Measurements from ENCODE around the gene B3GALT4. TPM values are rescaled to one million over a fixed set of nuclear protein-coding genes. Genes with fewer than 3 reads are reported as not detected.
A peak's percentile ranks its signal among the peaks of the same experiment; 100 is the strongest.
"Not testable (repeated sequence)": the region's sequence is repeated elsewhere in the genome, so short reads cannot be mapped to it uniquely, and the experiment has no call there.

The B3GALT4 gene
- polyA plus RNA-seq, 3 donors, result 5.2 to 5.9 (median 5.3) TPM

DNA sequence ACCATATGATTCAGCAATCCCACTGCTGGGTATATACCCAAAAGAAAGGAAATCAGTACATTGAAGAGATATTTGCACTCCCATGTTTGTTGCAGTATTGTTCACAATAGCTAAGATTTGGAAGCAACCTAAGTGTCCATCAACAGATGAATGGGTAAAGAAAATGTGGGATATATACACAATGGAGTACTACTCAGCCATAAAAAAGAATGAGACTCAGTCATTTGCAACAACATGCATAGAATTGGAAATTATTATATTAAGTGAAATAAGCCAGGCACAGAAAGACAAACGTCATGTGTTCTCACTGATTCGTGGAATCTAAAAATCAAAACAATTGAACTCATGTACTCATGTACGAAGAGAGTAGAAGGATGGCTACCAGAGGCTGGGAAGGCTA is 14.4 kb upstream of the B3GALT4 start:
- DNase-seq, result not testable (repeated sequence)

DNA sequence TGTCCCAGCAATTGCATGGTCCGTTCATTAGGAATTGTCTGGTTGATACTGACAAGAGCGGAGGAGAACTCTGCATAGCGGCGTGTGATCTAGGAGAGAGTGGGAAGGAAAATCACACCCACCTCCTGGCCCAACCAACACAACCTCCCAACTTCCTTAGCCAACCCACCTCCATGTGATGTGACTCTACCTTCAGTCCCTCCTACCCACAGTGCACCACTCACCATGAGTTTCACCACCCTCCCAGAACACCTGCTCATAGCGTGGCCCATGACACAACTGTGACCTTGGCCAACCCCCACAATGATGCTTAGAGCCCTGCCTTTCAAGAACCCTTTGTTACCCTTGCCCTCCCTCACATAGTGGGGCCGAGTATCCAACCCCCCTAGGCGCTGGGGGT is 12.9 kb upstream of the B3GALT4 start:
- DNase-seq, result no peak

DNA sequence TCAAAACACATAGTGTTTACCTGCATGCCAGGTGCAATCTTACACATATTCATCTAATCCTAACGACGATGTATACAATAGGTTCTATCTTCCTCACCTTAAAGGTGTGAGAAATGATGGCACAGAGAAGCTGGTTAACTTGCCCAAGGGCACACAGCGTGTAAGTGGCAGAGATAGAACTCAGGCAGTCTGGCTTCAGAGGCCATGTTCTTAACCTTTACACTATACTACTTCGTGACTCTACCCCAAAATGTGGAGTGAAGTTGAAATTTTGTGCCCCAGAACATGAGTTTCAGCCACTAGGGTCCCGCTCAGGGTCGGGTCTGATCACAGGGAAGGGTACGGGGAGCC is 5.8 kb upstream of the B3GALT4 start:
- DNase-seq, result no peak

DNA sequence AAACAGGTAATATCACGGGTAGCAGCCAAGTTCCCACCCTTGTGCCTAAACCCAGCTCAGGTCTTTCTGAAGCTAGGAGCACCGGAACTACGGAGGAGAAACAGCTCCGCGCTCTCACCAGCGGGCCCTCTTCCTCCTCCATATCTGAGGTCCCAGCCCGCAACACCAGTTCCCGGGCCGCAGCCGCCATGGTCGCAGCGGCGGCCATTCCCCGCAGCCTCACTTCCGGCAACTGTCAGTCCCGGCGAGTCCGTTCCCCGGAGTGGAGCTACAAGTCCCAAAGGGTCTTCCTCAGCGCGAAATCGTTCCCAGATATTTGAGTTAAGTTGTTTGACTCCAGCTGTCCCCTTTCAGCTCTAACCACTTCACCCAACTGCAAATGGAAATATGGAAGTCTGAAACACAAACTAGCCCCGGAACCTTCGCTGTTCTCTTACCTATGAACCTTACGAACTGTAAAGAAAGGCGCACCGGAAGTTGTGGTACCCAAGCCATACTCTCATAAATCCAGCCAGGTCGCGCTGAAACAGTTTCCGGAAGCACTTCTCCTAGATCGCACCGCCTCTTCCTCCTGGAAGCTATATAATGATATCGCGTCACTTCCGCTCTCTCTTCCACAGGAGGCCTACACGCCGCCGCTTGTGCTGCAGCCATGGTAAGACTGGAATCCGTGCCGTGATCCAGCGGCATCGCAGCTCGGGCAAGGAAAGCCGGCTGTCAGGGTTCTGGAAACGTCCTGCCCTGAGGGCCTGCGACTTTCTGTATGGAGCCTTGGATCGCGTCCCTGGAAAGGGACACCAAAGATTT is 5.3 kb upstream of the B3GALT4 start, which contains the start of the genes RPS18 and VPS52:
Gene RPS18, plus strand, starts transcription at position 608 of the 807 bp plus-strand sequence. Its CDS starts 45 bp downstream, at position 653.
Gene VPS52, minus strand, starts transcription at position 409 of the 807 bp plus-strand sequence. Its CDS starts 201 bp downstream, at position 208.
- DNase-seq, result peak; percentile 99

DNA sequence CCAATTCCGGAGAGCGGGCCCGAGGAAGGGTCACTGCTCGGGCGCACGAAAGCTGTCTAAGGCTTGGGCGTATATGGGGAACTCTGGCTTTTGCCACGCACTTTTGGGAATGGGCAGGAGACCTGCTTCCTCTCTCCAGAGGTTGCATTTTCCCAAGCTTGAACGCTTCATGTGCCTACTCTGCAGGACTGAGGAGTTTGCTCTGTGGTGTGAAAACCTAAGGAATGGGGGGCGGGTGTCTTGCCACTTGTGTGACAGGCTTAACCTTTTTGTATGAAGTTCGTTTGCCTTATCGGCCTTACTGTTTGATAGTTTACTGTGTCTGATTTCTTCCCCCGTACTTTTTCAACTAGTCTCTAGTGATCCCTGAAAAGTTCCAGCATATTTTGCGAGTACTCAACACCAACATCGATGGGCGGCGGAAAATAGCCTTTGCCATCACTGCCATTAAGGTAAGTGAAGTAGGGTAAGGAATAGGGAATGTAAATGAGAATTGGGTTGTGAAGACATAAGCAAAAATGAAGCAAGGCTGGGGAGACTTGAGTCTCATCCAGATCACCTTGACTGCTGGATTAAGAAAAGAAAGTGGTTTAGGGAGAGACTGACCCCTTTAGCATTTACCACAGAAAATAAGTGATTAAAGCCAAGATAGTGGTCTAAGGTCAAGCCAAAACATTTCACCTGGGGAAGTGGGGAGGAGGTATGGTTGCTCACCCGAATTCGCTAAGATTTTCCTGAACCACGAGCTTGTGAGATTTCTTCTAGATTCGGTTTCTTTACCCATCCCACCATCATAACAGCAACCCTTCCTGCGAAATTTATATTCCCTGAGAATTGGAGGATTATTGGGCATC is 4.4 kb upstream of the B3GALT4 start:
- no peak for DNase-seq

DNA sequence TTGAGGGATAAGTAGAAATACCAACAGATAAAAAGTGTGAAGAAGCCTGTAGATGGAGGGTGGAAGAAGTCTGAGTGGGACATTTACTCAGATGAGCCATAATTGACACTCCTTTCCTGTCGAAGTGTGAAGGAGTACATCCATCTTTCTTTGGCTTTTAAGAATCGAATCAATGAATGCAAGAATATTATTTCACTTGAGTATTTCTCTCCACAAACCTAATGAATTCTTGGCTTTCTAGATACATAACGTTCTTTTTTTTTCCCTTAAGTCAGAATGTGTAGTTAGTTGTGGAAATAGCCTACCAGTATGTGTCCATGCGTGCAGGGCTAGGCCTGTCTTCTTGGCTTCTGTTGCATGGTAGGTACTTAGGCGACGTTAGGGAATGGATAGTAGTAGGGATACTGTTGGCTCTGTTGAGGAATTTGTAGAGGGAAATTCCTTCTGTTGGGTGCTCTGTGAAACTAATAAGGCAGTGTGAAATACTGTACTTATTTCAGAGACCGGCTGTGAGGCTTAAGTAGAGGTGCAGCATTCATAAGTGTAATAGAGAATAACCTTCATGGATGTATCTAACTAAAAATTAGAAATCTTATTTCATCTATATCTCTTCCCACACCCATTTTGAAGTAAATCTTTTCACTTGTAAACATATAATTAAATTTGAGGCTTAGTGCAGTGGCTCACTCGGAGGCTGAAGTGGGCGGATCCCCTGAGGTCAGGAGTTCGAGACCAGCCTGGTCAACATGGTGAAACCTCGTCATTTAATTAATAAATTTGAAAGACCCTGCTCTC is 3.6 kb upstream of the B3GALT4 start:
- DNase-seq, result no peak

DNA sequence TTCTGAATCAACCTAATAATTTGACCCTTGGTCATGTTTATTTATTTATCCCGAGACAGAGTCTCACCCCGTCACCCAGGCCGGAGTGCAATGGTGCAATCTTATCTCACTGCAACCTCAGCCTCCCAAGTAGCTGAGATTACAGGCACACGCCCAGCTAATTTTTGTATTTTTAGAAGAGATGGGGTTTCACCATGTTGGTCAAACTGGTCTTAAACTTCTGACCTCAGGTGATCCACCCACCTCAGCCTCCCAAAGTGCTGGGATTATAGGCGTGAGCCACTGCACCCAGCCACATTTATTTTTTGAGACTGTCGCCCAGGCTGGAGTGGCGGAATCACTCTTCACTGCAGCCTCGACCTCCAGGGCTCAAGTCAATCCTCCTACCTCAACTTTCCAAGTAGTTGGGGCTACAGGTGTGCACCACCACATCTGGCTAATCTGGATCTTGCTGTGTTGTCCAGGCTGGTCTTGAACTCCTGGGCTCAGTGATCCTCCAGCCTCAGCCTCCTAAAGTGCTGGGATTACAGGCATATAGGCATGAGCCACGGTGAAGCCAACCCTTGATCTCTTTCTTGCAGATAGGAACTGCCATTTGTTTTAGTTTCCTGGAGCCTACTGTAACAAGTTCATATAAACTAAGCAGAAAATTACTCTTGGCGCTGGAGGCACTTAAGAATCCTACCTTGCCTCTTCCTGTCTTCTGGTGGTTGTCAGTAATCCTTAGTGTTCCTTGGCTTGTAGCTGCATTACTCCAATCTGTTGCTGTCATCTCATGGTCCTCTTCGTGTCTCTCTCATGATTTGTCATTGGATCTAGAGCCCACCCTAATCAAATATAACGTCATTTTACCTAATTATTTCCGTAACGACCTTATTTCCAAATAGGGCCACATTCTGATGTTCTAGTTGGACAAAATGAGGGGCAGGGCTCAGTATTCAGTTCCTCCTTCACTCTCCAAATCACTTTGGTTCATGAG is 2.7 kb upstream of the B3GALT4 start:
- no peak for DNase-seq

DNA sequence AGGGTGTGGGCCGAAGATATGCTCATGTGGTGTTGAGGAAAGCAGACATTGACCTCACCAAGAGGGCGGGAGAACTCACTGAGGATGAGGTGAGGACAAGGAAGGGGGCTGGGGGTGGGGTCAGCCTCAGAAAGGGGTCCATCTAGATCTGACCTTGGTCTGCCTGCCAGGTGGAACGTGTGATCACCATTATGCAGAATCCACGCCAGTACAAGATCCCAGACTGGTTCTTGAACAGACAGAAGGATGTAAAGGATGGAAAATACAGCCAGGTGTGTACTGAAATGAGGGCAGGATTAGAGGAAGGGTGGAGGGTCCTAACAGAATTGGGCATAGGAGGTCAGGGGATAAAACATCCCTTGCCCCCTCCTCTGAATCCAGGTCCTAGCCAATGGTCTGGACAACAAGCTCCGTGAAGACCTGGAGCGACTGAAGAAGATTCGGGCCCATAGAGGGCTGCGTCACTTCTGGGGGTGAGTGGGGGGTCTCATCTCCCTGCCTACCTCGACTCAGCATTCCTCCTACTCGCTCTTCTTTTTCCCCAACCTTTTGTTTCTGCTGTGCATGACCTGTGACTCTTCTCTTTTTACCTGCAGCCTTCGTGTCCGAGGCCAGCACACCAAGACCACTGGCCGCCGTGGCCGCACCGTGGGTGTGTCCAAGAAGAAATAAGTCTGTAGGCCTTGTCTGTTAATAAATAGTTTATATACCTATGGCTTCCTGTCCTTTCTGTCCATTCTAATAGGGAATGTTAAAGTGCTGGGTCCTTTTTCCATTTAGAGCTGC is 935 bp upstream of the B3GALT4 start:
- not testable (repeated sequence) for DNase-seq

DNA sequence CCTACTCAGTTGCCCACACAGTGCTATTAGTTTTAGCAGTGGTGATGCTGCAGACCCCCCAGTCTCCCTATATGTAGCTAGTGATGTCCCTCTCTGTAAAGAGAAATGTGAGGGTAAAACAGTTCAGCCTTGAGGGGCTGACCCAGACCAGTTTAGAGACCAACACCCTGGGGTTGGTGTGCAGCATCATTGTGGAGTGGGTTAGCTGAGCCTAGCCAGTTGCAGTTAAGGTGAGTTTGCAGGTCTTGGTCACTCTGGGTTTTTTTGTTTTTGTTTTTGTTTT is 401 bp upstream of the B3GALT4 start:
- DNase-seq, result no peak

DNA sequence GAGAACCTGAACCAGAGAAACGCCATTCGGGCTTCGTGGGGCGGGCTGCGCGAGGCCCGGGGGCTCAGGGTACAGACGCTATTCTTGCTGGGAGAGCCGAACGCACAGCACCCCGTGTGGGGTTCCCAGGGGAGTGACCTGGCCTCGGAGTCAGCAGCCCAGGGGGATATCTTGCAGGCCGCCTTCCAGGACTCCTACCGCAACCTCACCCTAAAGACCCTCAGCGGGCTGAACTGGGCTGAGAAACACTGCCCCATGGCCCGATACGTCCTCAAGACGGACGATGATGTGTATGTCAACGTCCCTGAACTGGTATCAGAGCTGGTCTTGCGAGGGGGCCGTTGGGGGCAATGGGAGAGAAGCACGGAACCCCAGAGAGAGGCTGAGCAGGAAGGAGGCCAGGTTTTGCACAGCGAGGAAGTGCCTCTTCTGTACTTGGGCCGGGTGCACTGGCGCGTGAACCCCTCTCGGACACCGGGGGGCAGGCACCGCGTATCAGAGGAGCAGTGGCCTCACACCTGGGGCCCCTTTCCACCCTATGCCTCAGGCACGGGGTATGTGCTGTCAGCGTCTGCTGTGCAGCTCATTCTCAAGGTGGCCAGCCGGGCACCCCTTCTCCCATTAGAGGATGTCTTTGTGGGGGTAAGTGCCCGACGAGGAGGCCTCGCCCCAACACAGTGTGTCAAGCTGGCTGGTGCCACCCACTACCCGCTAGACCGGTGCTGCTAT is 904 bp downstream of the B3GALT4 start:
- no peak for DNase-seq

DNA sequence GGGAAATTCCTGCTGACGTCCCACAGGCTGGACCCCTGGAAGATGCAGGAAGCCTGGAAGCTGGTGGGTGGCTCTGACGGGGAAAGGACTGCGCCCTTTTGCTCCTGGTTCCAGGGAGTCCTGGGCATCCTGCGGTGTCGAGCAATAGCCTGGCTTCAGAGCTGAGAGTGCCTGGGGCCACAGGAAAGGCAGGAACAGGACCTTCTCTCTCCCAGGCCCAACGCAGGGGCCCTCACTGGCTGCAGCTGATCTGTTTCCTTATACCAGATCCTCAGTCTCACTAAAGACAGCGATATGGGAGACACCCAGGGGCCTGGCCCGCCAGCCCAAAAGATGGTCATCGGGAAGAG is 1.4 kb downstream of the B3GALT4 start:
- DNase-seq, result no peak

DNA sequence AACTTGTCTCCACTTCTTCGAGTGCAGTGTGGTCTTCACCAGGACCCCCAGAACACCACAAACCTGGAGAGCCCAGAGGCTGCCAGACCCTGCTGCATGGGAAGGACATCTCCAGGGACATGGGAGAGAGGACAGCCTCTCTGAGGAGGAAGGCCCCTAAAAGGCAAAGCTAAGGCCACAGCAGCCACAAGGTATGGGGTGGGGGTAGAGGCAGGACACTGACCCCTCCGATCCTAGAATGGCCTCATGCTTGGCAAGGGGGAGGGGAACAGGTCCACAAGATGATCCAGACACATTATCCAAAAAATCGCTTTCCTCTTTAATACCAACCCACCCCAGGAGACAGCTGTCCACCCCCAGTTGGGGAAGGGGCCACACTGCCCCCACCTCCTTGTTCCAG is 1.9 kb downstream of the B3GALT4 start:
- DNase-seq, result no peak

DNA sequence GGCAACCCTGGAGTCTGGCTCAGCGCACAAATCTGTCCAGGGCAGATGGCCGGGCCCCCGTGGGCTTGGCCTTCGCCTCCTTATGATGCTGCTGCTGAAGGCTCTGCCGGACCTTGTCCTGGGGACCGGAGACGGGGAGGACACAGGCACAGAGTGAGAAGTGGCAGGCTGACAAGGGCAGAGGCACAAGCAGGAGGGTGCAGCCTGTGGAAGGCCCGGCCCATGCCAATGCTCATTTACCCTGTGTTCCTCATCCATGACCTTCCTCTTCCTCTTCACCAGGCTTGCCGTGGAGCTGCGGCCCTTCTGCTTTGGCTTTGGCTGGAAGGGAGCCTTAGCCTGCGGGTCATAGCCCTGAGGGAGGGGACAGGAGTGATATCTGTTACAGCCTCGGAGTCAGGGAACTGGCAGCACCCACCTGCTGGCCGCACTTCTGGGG is 2.4 kb downstream of the B3GALT4 start:
- DNase-seq, result no peak

DNA sequence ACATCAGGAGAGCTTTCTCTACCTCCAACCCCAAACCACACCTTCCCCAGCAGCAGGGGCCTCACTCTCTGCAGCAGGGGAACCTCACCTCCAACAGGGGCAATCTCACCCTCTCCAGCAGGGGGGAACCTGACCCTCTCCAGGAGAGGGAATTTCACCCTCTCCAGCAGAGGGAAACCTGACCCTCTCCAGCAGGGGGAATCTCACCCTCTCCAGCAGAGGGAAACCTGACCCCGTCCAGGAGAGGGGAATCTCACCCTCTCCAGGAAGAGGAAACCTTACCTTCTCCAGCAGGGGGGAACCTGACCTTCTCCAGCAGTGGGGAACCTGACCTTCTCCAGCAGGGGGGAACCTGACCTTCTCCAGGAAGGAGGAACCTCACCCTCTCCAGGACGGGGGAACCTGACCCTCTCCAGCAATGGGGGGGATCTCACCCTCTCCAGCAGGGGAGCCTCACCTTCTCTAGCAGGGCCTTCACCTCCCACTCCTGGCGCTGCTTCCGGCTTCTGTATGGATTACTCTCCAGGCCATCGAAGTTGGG is 3.1 kb downstream of the B3GALT4 start:
- peak; percentile 39 for DNase-seq

DNA sequence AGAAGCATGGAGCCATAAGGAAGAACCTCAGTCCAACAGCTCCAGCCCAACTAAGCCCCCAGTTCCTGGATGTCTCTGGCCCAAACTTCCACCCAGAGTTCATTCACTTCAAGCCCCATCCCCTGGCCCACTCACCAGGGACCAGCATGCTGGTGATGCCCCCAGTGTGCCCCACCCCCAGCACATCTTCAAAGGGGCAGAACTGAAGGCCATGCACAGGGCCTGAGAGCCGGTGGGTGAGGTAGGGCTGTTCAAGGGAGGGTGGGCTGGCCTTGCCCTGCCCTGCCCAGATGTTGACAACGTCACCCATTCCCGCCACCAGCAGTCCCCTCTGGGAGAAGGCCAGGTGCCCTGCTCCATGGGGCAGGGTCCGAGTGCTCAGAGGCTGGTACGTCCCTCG is 3.6 kb downstream of the B3GALT4 start:
- DNase-seq, result no peak

DNA sequence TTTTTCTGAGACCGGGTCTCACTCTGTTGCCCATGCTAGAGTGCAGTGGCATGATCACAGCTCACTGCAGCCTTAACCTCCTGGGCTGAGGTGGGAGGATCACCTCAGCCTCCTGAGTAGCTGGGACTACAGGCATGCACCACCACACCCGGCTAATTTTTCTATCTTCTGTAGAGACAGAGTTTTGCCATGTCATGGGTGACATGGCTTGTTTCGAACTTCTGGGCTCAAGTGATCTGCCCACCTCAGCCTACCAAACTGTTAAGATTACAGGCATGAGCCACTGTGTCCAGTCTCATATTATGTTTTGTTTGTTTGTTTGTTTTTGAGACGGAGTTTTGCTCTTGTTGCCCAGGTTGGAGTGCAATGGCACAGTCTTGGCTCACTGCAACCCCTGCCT is 8.3 kb downstream of the B3GALT4 start:
- not testable (repeated sequence) for DNase-seq

DNA sequence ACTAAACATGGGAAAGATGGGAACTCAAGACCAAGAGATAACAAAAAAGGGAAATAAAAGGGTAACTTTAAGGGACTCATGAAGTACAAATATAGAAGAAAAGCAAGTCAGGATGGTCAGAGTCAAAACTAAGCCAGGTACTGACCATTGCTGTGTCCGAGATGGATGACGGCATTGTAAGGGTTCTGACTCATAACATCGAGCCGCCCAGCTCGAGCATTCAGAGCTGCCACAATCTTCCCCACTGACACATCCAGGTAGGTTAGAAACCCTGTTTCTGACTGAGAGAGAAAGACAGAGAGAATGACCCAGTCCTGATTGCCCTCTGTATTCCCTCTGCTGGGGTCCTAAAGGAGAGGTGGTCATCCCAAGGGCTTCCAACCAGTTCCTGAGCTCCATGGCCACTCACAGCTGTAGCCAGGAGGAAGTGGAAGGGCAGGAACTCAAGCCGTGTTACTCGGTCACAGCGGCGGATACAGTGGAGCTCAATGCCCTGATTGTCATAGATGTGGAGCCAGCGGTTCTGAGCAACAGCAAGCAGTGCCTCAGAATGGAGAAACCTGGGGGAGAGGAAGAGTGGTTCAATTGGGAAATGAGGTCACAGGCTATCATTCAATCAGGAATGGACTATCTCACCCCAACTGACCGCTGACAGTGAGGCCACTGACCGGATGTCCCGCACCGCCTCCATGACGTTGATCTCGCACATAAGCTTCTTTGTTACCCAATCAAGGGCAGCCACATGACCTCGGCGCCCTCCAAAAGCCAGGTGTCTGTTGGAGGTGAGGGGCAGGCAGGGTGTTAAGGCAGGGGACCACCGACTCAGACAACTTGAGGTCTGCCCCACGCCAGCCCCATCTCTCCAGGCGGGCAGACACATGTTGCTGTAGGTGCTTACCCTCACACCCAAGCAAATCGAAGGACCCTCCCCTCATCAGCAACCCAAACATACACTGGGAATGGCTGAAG is 10.3 kb downstream of the B3GALT4 start:
- DNase-seq, result no peak

Data from renal pelvis (tissue), 4 donors.